BJ (cell line): ENCODE measurements around the gene OR13C8. TPM values are rescaled to one million over a fixed set of nuclear protein-coding genes. Genes with fewer than 3 reads are reported as not detected.
"Not testable (repeated sequence)": the region's sequence is repeated elsewhere in the genome, so short reads cannot be mapped to it uniquely, and the experiment has no call there.

ENCODE experiments used
- CTCF ChIA-PET: fragments of 350-600 bp; formaldehyde crosslinking; extraction: SDS; loops from one replicate; lab custom pipeline; 2021; ENCODE audit warnings: antibody characterized with exemption, inconsistent platforms; lab: Yijun Ruan, JAX
- POLR2A ChIA-PET: fragments of 300-600 bp; sonication (Branson Sonifier 250); formaldehyde crosslinking; extraction: SDS; loops from one replicate; lab custom pipeline; 2021; ENCODE audit warnings: antibody characterized with exemption; lab: Charles Lee
- DNase-seq: peaks from one replicate; pipeline ENCODE4 v3.0.0-alpha.2; 2011; ENCODE audit warnings: low read depth
- H3K27me3 ChIP-seq: 2 replicates; pipeline ENCODE4 v1.6.0; 2011; ENCODE audit warnings: low read length; ENCODE audit not compliant: control insufficient read depth, insufficient read depth
- H3K36me3 ChIP-seq: 2 replicates; pipeline ENCODE4 v1.5.1; 2011; ENCODE audit warnings: low read length; ENCODE audit not compliant: control insufficient read depth, insufficient read depth
- H3K4me3 ChIP-seq: 2 replicates; pipeline ENCODE4 v1.5.1; 2011; ENCODE audit warnings: low read depth, mild to moderate bottlenecking, control low read depth, low read length
- CTCF ChIP-seq: IDR thresholded peaks from 2 replicates; pipeline ENCODE4 v1.5.1; 2011; ENCODE audit warnings: low read depth, mild to moderate bottlenecking, control low read depth, inconsistent platforms, low read length, moderate library complexity; ENCODE audit not compliant: insufficient read depth
- polyA plus RNA-seq: library from polyadenylated mRNA; depleted of rRNA; stranded (reverse); fragments of >200 nt; gene quantifications from 2 replicates; pipeline ENCODE4 v1.2.3, GENCODE V29; 2011

Gene OR13C8
- polyA plus RNA-seq, 1 experiment, result not detected

- TF ChIP-seq CTCF, result no peak
- ChIA-PET POLR2A (no interaction called here), CTCF (interaction anchor here (0.8 kb wide), 1 partner anchor 8 kb away, joined by 3 read pairs; no protein-coding TSS in a partner anchor)
- Histone ChIP-seq H3K27me3 (no peaks in the 10 kb centered on the region), H3K4me3 (no peak overlapping the region), H3K36me3 (no peaks in the 10 kb centered on the region)
- no peak for DNase-seq
Measured at GRCh38 chr9:104589626-104590025, 20.7 kb downstream of the OR13C8 start.

GRCh38 chr9:104598749-104599148 lies 29.8 kb downstream of the OR13C8 start:
- CTCF ChIA-PET, H3K4me3 ChIP-seq, DNase-seq, POLR2A ChIA-PET, H3K36me3 ChIP-seq, H3K27me3 ChIP-seq: not testable (repeated sequence)

GRCh38 chr9:104599313-104599712 lies 30.3 kb downstream of the OR13C8 start, which contains the start of gene OR13C5:
OR13C5 (minus strand) TSS chr9:104599413; CDS start chr9:104599413, 0 bp downstream.
- H3K36me3 ChIP-seq, CTCF ChIA-PET, DNase-seq, POLR2A ChIA-PET, H3K4me3 ChIP-seq, H3K27me3 ChIP-seq: not testable (repeated sequence)

- no peak for DNase-seq
- no peak for TF ChIP-seq CTCF
- Histone ChIP-seq H3K4me3 (no peak overlapping the region), H3K27me3 (no peaks in the 10 kb centered on the region), H3K36me3 (no peaks in the 10 kb centered on the region)
- CTCF ChIA-PET, result no interaction called here
- POLR2A ChIA-PET, result no interaction called here
Measured at GRCh38 chr9:104604801-104605200, 35.8 kb downstream of the OR13C8 start.

GRCh38 chr9:104605527-104605926 lies 36.6 kb downstream of the OR13C8 start, which contains the start of gene OR13C2:
OR13C2 (minus strand) TSS chr9:104605627; CDS start chr9:104605627, 0 bp downstream.
- POLR2A ChIA-PET, DNase-seq, H3K36me3 ChIP-seq, CTCF ChIA-PET, H3K27me3 ChIP-seq, H3K4me3 ChIP-seq: not testable (repeated sequence)

- no peak for TF ChIP-seq CTCF
- POLR2A ChIA-PET, result no interaction called here
- Histone ChIP-seq H3K36me3 (no peaks in the 10 kb centered on the region), H3K27me3 (no peaks in the 10 kb centered on the region), H3K4me3 (no peak overlapping the region)
- DNase-seq, result no peak
- CTCF ChIA-PET, result no interaction called here
Measured at GRCh38 chr9:104606152-104606551, 37.2 kb downstream of the OR13C8 start.

- peak; percentile 18; the same call in 1 of the 2 replicates for TF ChIP-seq CTCF
- Histone ChIP-seq H3K27me3 (no peaks in the 10 kb centered on the region), H3K4me3 (no peak overlapping the region), H3K36me3 (no peaks in the 10 kb centered on the region)
- CTCF ChIA-PET, result no interaction called here
- no peak for DNase-seq
- POLR2A ChIA-PET, result no interaction called here
Measured at GRCh38 chr9:104608336-104608735, 39.4 kb downstream of the OR13C8 start.
